ENCODE results near the gene DLX3. TPM values are rescaled to one million over a fixed set of nuclear protein-coding genes. Genes with fewer than 3 reads are reported as not detected.

DLX3 gene
- total and polyA plus RNA-seq, 2 of the 8 experiments (the other 6 are each of a cell fraction or from before 2014, with no cell fraction given) = 0.15 to 0.20 TPM

- TF ChIP-seq, protein P1, sequence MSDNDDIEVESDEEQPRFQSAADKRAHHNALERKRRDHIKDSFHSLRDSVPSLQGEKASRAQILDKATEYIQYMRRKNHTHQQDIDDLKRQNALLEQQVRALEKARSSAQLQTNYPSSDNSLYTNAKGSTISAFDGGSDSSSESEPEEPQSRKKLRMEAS (IDR thresholded peaks at IDR 0.05) = 0 out of 2 replicates have a peak, but pooled peaks have one; percentile 27
- TF ChIP-seq TEAD4 (IDR thresholded peaks at IDR 0.05; ENCODE audit: low read depth, low read length) (peak; percentile 60; the same call in 1 of the 2 replicates), HDAC6 (IDR thresholded peaks at IDR 0.05; ENCODE audit: low read depth, low read length) (no peak), NRF1 (IDR thresholded peaks at IDR 0.05; ENCODE audit: low read depth, low read length) (peak; percentile 82), GABPA (IDR thresholded peaks at IDR 0.05; ENCODE audit: borderline replicate concordance, insufficient read depth, low read length) (peak; percentile 93), CHD1 (IDR thresholded peaks at IDR 0.05; ENCODE audit: low read depth, low read length) (no peak), JUND (IDR thresholded peaks at IDR 0.05; ENCODE audit: low read length) (peak; percentile 81; the same call in 1 of the 2 replicates), EGR1 (IDR thresholded peaks at IDR 0.05; ENCODE audit: borderline replicate concordance, low read depth, low read length) (peak; percentile 12; the same call in 1 of the 2 replicates), POU5F1 (IDR thresholded peaks at IDR 0.05; ENCODE audit: low read depth, low read length) (no peak), SIN3A (conservative IDR thresholded peaks at IDR 0.05 in 1 of 2, IDR thresholded peaks at IDR 0.05 in 1 of 2; ENCODE audit: low read depth in 1 of 2, low read length in 2 of 2) (0 out of 4 replicates have a peak, but pooled peaks of 1 of the 2 experiments have one; percentile 15), JUN (IDR thresholded peaks at IDR 0.05; ENCODE audit: low read depth, low read length) (0 out of 2 replicates have a peak, but pooled peaks have one; percentile 43), EP300 (IDR thresholded peaks at IDR 0.05; ENCODE audit: borderline replicate concordance in 1 of 2, low read depth in 2 of 2, low read length in 2 of 2) (no peak), CTCF (IDR thresholded peaks at IDR 0.05; ENCODE audit: control extremely low read depth in 1 of 3, insufficient read depth in 1 of 3, low read depth in 1 of 3, low read length in 3 of 3) (no peak), EZH2 (IDR thresholded peaks at IDR 0.05; ENCODE audit: low read depth, low read length, severe bottlenecking) (no peak)
- TF ChIP-seq, protein P2, sequence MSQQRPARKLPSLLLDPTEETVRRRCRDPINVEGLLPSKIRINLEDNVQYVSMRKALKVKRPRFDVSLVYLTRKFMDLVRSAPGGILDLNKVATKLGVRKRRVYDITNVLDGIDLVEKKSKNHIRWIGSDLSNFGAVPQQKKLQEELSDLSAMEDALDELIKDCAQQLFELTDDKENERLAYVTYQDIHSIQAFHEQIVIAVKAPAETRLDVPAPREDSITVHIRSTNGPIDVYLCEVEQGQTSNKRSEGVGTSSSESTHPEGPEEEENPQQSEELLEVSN (IDR thresholded peaks at IDR 0.05) = no peak; the same call in 1 of the 2 replicates
These were observed 26.5 kb downstream of the DLX3 start (continued) for GRCh38 chr17:49968405-49969133.
